IMR-90 (cell line): ENCODE data around the gene NCKAP5. TPM values are rescaled to one million over a fixed set of nuclear protein-coding genes. Genes with fewer than 3 reads are reported as not detected.

Source experiments
- ATAC-seq: fragments of 200-7000 bp; cut with Tn5 transposase; 2 replicates; pipeline ENCODE4 v1.9.1; 2020; ENCODE audit warnings: low read depth, mild to moderate bottlenecking, moderate library complexity
- BruUV-seq: library from RNA; stranded (reverse); fragments of 400-500 nt; replicated peaks from 2 replicates; lab custom pipeline; 2021; lab: Mats Ljungman, UMichigan
- CTCF ChIA-PET: fragments of 300-600 bp; formaldehyde crosslinking; extraction: SDS; loops from one replicate; lab custom pipeline; 2021; ENCODE audit warnings: antibody characterized with exemption; lab: Yijun Ruan, JAX
- POLR2A ChIA-PET: fragments of 300-600 bp; sonication (Branson Sonifier 250); formaldehyde crosslinking; loops from one replicate; lab custom pipeline; 2022; ENCODE audit warnings: antibody characterized with exemption; ENCODE audit not compliant: unreplicated experiment; lab: Charles Lee
- DNase-seq: peaks from one replicate; pipeline ENCODE4 v3.0.0; 2013
- H2AFZ ChIP-seq: replicated peaks from 2 replicates; pipeline ENCODE3; 2013; ENCODE audit warnings: low read length, mild to moderate bottlenecking; ENCODE audit not compliant: poor library complexity
- H2AK5ac ChIP-seq: 2 replicates; pipeline ENCODE4 v1.6.1; 2013; ENCODE audit warnings: low read depth, low read length, inconsistent platforms
- H2AK9ac ChIP-seq: replicated peaks from 2 replicates; pipeline ENCODE3; 2013; ENCODE audit warnings: mild to moderate bottlenecking, low read depth, low read length, moderate library complexity; ENCODE audit not compliant: poor library complexity
- H2BK120ac ChIP-seq: 2 replicates; pipeline ENCODE4 v1.6.1; 2013; ENCODE audit warnings: low read depth, low read length, inconsistent platforms
- H2BK15ac ChIP-seq: 3 replicates; pipeline ENCODE4 v1.6.1; 2013; ENCODE audit warnings: low read depth, low read length, inconsistent platforms
- H2BK20ac ChIP-seq: 2 replicates; pipeline ENCODE4 v1.6.1; 2013; ENCODE audit warnings: low read depth, mild to moderate bottlenecking, inconsistent platforms, low read length, moderate library complexity
- H2BK5ac ChIP-seq: 2 replicates; pipeline ENCODE4 v1.6.1; 2013; ENCODE audit warnings: mild to moderate bottlenecking, low read depth, low read length, inconsistent platforms; ENCODE audit not compliant: poor library complexity, severe bottlenecking
- H3K14ac ChIP-seq: replicated peaks from 2 replicates; pipeline ENCODE4 v1.6.1; 2013; ENCODE audit warnings: low read depth, low read length, inconsistent platforms
- H3K18ac ChIP-seq: 2 replicates; pipeline ENCODE4 v1.6.1; 2013; ENCODE audit warnings: low read depth, low read length, control low read depth
- H3K23ac ChIP-seq: 2 replicates; pipeline ENCODE4 v1.6.1; 2013; ENCODE audit warnings: low read depth, low read length, inconsistent platforms
- H3K27ac ChIP-seq: 2 replicates; pipeline ENCODE4 v1.5.1; 2013; ENCODE audit warnings: mild to moderate bottlenecking, control low read depth, low read length; ENCODE audit not compliant: insufficient read depth
- H3K27me3 ChIP-seq: 2 replicates; pipeline ENCODE4 v1.6.1; 2013; ENCODE audit warnings: low read length; ENCODE audit not compliant: control insufficient read depth, insufficient read depth
- H3K36me3 ChIP-seq: 2 replicates; pipeline ENCODE4 v1.6.1; 2013; ENCODE audit warnings: low read length, mixed read lengths; ENCODE audit not compliant: control insufficient read depth, insufficient read depth
- H3K4ac ChIP-seq: 2 replicates; pipeline ENCODE4 v1.6.1; 2013; ENCODE audit warnings: low read depth, low read length, inconsistent platforms
- H3K4me1 ChIP-seq: 2 replicates; pipeline ENCODE4 v1.6.1; 2013; ENCODE audit warnings: low read length, mixed read lengths; ENCODE audit not compliant: control insufficient read depth, insufficient read depth
- H3K4me2 ChIP-seq: 2 replicates; pipeline ENCODE4 v1.6.1; 2013; ENCODE audit warnings: low read depth, mild to moderate bottlenecking, control low read depth, low read length, moderate library complexity
- H3K4me3 ChIP-seq: 2 replicates; pipeline ENCODE4 v1.5.1; 2013; ENCODE audit warnings: low read depth, mild to moderate bottlenecking, control low read depth, low read length, moderate library complexity; ENCODE audit not compliant: insufficient read depth
- H3K56ac ChIP-seq: 2 replicates; pipeline ENCODE4 v1.6.1; 2013; ENCODE audit warnings: low read length, inconsistent platforms; ENCODE audit not compliant: insufficient read depth; ENCODE audit errors: extremely low read depth
- H3K79me1 ChIP-seq, 2 experiments: 2 replicates each; pipeline ENCODE4 v1.6.1; 2013; ENCODE audit warnings: low read length in 2 of 2, inconsistent platforms in 1 of 2, low read depth in 1 of 2
- H3K9ac ChIP-seq: 2 replicates; pipeline ENCODE4 v1.6.1; 2013; ENCODE audit warnings: low read depth, low read length, control low read depth
- H3K9me1 ChIP-seq: 2 replicates; pipeline ENCODE4 v1.6.1; 2013; ENCODE audit warnings: low read length, inconsistent platforms; ENCODE audit not compliant: insufficient read depth
- H3K9me3 ChIP-seq: 2 replicates; pipeline ENCODE4 v1.6.1; 2013; ENCODE audit warnings: low read length; ENCODE audit not compliant: control insufficient read depth, insufficient read depth
- H4K20me1 ChIP-seq: 2 replicates; pipeline ENCODE4 v1.6.1; 2013; ENCODE audit warnings: low read length, inconsistent platforms; ENCODE audit not compliant: insufficient read depth
- H4K5ac ChIP-seq: 2 replicates; pipeline ENCODE4 v1.6.1; 2013; ENCODE audit warnings: mild to moderate bottlenecking, low read depth, low read length, control low read depth
- H4K8ac ChIP-seq, 2 experiments: 2 replicates each; pipeline ENCODE4 v1.6.1; 2013; ENCODE audit warnings: low read depth in 2 of 2, low read length in 2 of 2, control low read depth in 1 of 2, inconsistent platforms in 1 of 2
- H4K91ac ChIP-seq: 2 replicates; pipeline ENCODE4 v1.6.1; 2013; ENCODE audit warnings: low read depth, low read length, inconsistent platforms; ENCODE audit not compliant: insufficient read depth
- BHLHE40 ChIP-seq: fragments of 150-350 bp; IDR thresholded peaks from 2 replicates; pipeline ENCODE4 v1.6.1; 2016; ENCODE audit warnings: mild to moderate bottlenecking, low read depth, low read length
- CEBPB ChIP-seq: IDR thresholded peaks from 2 replicates; pipeline ENCODE4 v1.6.1; 2012; ENCODE audit warnings: low read depth, low read length, improper control_type of control experiment
- CHD1 ChIP-seq: IDR thresholded peaks from 2 replicates; pipeline ENCODE4 v1.6.1; 2012; ENCODE audit warnings: low read depth, low read length, improper control_type of control experiment
- CTCF ChIP-seq: conservative IDR thresholded peaks from 2 replicates; pipeline ENCODE4 v1.5.1; 2012; ENCODE audit warnings: mild to moderate bottlenecking, low read depth, low read length, improper control_type of control experiment
- ELK1 ChIP-seq: fragments of 150-350 bp; IDR thresholded peaks from 2 replicates; pipeline ENCODE4 v1.6.1; 2016; ENCODE audit warnings: low read depth, mild to moderate bottlenecking, low read length, moderate library complexity, borderline replicate concordance
- MAFK ChIP-seq: IDR thresholded peaks from 2 replicates; pipeline ENCODE4 v1.6.1; 2012; ENCODE audit warnings: low read depth, low read length, improper control_type of control experiment
- MAZ ChIP-seq: IDR thresholded peaks from 2 replicates; pipeline ENCODE4 v1.6.1; 2012; ENCODE audit warnings: low read depth, mild to moderate bottlenecking, low read length, improper control_type of control experiment, moderate library complexity, borderline replicate concordance
- NFE2L2 ChIP-seq: fragments of 150-350 bp; IDR thresholded peaks from 2 replicates; pipeline ENCODE4 v1.6.1; 2016; ENCODE audit warnings: low read depth, mild to moderate bottlenecking, low read length
- POLR2A ChIP-seq: IDR thresholded peaks from 2 replicates; pipeline ENCODE4 v1.6.1; 2012; ENCODE audit warnings: mild to moderate bottlenecking, low read depth, low read length
- RAD21 ChIP-seq: IDR thresholded peaks from 2 replicates; pipeline ENCODE4 v1.6.1; 2012; ENCODE audit warnings: low read length, improper control_type of control experiment
- RCOR1 ChIP-seq: IDR thresholded peaks from 2 replicates; pipeline ENCODE4 v1.6.1; 2012; ENCODE audit warnings: mild to moderate bottlenecking, low read length, improper control_type of control experiment; ENCODE audit not compliant: insufficient replicate concordance
- RFX5 ChIP-seq: IDR thresholded peaks from 2 replicates; pipeline ENCODE4 v1.8.0; 2012; ENCODE audit warnings: low read depth, mild to moderate bottlenecking, low read length, moderate library complexity
- dilution Hi-C: fragments of 300-500 bp; cut with HindIII; formaldehyde crosslinking; loops from one replicate; pipeline ENCODE4 v1.14.3; 2018; ENCODE audit warnings: low sequenced_read_pairs; ENCODE audit not compliant: unreplicated experiment
- in situ Hi-C: fragments of 300-500 bp; cut with MboI; formaldehyde crosslinking; loops from 3 replicates; pipeline ENCODE4 v1.14.3; 2019; ENCODE audit warnings: low sequenced_read_pairs, inconsistent platforms, mixed read lengths
- intact Hi-C: fragments of 100-400 bp; cut with micrococcal nuclease; formaldehyde crosslinking; loops from 2 replicates; pipeline ENCODE4 v1.10.0; 2022
- polyA plus RNA-seq, 3 experiments: library from polyadenylated mRNA; depleted of rRNA; stranded (reverse); fragments of >200 nt; gene quantifications; 2 replicates each; pipeline ENCODE4 v1.2.3, GENCODE V29; 2012; ENCODE audit warnings: low replicate concordance in 1 of 3
- total RNA-seq: library from RNA; depleted of rRNA; stranded (reverse); fragments of >200 nt; gene quantifications from 2 replicates; pipeline ENCODE4 v1.2.3, GENCODE V29; 2012

The NCKAP5 gene
- total and polyA plus RNA-seq, 2 of the 4 experiments (the other 2 are of a cell fraction), result 2.7 to 3.9 TPM

- no peak overlapping the region for H2BK5ac ChIP-seq
- no peaks in the 10 kb centered on the region for H3K9me3 ChIP-seq
- no TSS peak for BruUV-seq
- no peak overlapping the region for H2AK9ac ChIP-seq
- TF ChIP-seq RFX5, result no peak
- no peak for TF ChIP-seq BHLHE40
- no peak for TF ChIP-seq RAD21
- TF ChIP-seq ELK1, result no peak
- TF ChIP-seq RCOR1, result no peak
- TF ChIP-seq POLR2A, result no peak
- TF ChIP-seq CEBPB, result no peak
- TF ChIP-seq CHD1, result no peak
- TF ChIP-seq CTCF, result no peak
- no peak for TF ChIP-seq MAFK
- TF ChIP-seq MAZ, result no peak
- TF ChIP-seq NFE2L2, result no peak
- no peak overlapping the region for H3K23ac ChIP-seq
- no peak overlapping the region for H2BK20ac ChIP-seq
- no peak overlapping the region for H3K9ac ChIP-seq
- H3K18ac ChIP-seq, result no peak overlapping the region
- H3K27ac ChIP-seq, result no peak overlapping the region
- POLR2A ChIA-PET, result no interaction called here
- dilution Hi-C loops, result no loop called here
- H2BK120ac ChIP-seq, result no peak overlapping the region
- H3K4ac ChIP-seq, result no peak overlapping the region
- ATAC-seq (no peak), DNase-seq (no peak)
- in situ Hi-C loops, result no loop called here
- H3K56ac ChIP-seq, result no peak overlapping the region
- no peak overlapping the region for H2AK5ac ChIP-seq
- H4K20me1 ChIP-seq, result no peaks in the 10 kb centered on the region
- H4K91ac ChIP-seq, result no peak overlapping the region
- no peaks in the 10 kb centered on the region for H3K79me1 ChIP-seq
- CTCF ChIA-PET, result no interaction called here
- no peak overlapping the region for H3K14ac ChIP-seq
- H2AFZ ChIP-seq, result no peak overlapping the region
- no peak overlapping the region for H3K4me3 ChIP-seq
- H3K9me1 ChIP-seq, result no peaks in the 10 kb centered on the region
- H3K27me3 ChIP-seq, result no peaks in the 10 kb centered on the region
- H3K36me3 ChIP-seq, result no peaks in the 10 kb centered on the region
- no peak overlapping the region for H3K4me2 ChIP-seq
- intact Hi-C loops, result loop anchor here (10.0 kb wide), 1 partner anchor 412 kb away; no protein-coding TSS in a partner anchor
- no peak overlapping the region for H2BK15ac ChIP-seq
- H4K8ac ChIP-seq, result no peak overlapping the region
- no peak overlapping the region for H4K5ac ChIP-seq
- H3K4me1 ChIP-seq, result peaks cover 7% of the 10 kb centered on the region
These were observed 135.5 kb downstream of the NCKAP5 start for GRCh38 chr2:133432778-133433177.
